IMR-90 (cell line): ENCODE measurements around the gene VSIG10L. TPM values are rescaled to one million over a fixed set of nuclear protein-coding genes. Genes with fewer than 3 reads are reported as not detected.

Source experiments
- ATAC-seq: fragments of 200-7000 bp; cut with Tn5 transposase; 2 replicates; pipeline ENCODE4 v1.9.1; 2020; ENCODE audit warnings: low read depth, mild to moderate bottlenecking, moderate library complexity
- BruUV-seq: library from RNA; stranded (reverse); fragments of 400-500 nt; replicated peaks from 2 replicates; lab custom pipeline; 2021; lab: Mats Ljungman, UMichigan
- CTCF ChIA-PET: fragments of 300-600 bp; formaldehyde crosslinking; extraction: SDS; loops from one replicate; lab custom pipeline; 2021; ENCODE audit warnings: antibody characterized with exemption; lab: Yijun Ruan, JAX
- POLR2A ChIA-PET: fragments of 300-600 bp; sonication (Branson Sonifier 250); formaldehyde crosslinking; loops from one replicate; lab custom pipeline; 2022; ENCODE audit warnings: antibody characterized with exemption; ENCODE audit not compliant: unreplicated experiment; lab: Charles Lee
- DNase-seq: peaks from one replicate; pipeline ENCODE4 v3.0.0; 2013
- H2AFZ ChIP-seq: replicated peaks from 2 replicates; pipeline ENCODE3; 2013; ENCODE audit warnings: low read length, mild to moderate bottlenecking; ENCODE audit not compliant: poor library complexity
- H2AK5ac ChIP-seq: 2 replicates; pipeline ENCODE4 v1.6.1; 2013; ENCODE audit warnings: low read depth, low read length, inconsistent platforms
- H2AK9ac ChIP-seq: replicated peaks from 2 replicates; pipeline ENCODE3; 2013; ENCODE audit warnings: mild to moderate bottlenecking, low read depth, low read length, moderate library complexity; ENCODE audit not compliant: poor library complexity
- H2BK120ac ChIP-seq: 2 replicates; pipeline ENCODE4 v1.6.1; 2013; ENCODE audit warnings: low read depth, low read length, inconsistent platforms
- H2BK15ac ChIP-seq: 3 replicates; pipeline ENCODE4 v1.6.1; 2013; ENCODE audit warnings: low read depth, low read length, inconsistent platforms
- H2BK20ac ChIP-seq: 2 replicates; pipeline ENCODE4 v1.6.1; 2013; ENCODE audit warnings: low read depth, mild to moderate bottlenecking, inconsistent platforms, low read length, moderate library complexity
- H2BK5ac ChIP-seq: 2 replicates; pipeline ENCODE4 v1.6.1; 2013; ENCODE audit warnings: mild to moderate bottlenecking, low read depth, low read length, inconsistent platforms; ENCODE audit not compliant: poor library complexity, severe bottlenecking
- H3K14ac ChIP-seq: replicated peaks from 2 replicates; pipeline ENCODE4 v1.6.1; 2013; ENCODE audit warnings: low read depth, low read length, inconsistent platforms
- H3K18ac ChIP-seq: 2 replicates; pipeline ENCODE4 v1.6.1; 2013; ENCODE audit warnings: low read depth, low read length, control low read depth
- H3K23ac ChIP-seq: 2 replicates; pipeline ENCODE4 v1.6.1; 2013; ENCODE audit warnings: low read depth, low read length, inconsistent platforms
- H3K27ac ChIP-seq: 2 replicates; pipeline ENCODE4 v1.5.1; 2013; ENCODE audit warnings: mild to moderate bottlenecking, control low read depth, low read length; ENCODE audit not compliant: insufficient read depth
- H3K27me3 ChIP-seq: 2 replicates; pipeline ENCODE4 v1.6.1; 2013; ENCODE audit warnings: low read length; ENCODE audit not compliant: control insufficient read depth, insufficient read depth
- H3K36me3 ChIP-seq: 2 replicates; pipeline ENCODE4 v1.6.1; 2013; ENCODE audit warnings: low read length, mixed read lengths; ENCODE audit not compliant: control insufficient read depth, insufficient read depth
- H3K4ac ChIP-seq: 2 replicates; pipeline ENCODE4 v1.6.1; 2013; ENCODE audit warnings: low read depth, low read length, inconsistent platforms
- H3K4me1 ChIP-seq: 2 replicates; pipeline ENCODE4 v1.6.1; 2013; ENCODE audit warnings: low read length, mixed read lengths; ENCODE audit not compliant: control insufficient read depth, insufficient read depth
- H3K4me2 ChIP-seq: 2 replicates; pipeline ENCODE4 v1.6.1; 2013; ENCODE audit warnings: low read depth, mild to moderate bottlenecking, control low read depth, low read length, moderate library complexity
- H3K4me3 ChIP-seq: 2 replicates; pipeline ENCODE4 v1.5.1; 2013; ENCODE audit warnings: low read depth, mild to moderate bottlenecking, control low read depth, low read length, moderate library complexity; ENCODE audit not compliant: insufficient read depth
- H3K56ac ChIP-seq: 2 replicates; pipeline ENCODE4 v1.6.1; 2013; ENCODE audit warnings: low read length, inconsistent platforms; ENCODE audit not compliant: insufficient read depth; ENCODE audit errors: extremely low read depth
- H3K79me1 ChIP-seq, 2 experiments: 2 replicates each; pipeline ENCODE4 v1.6.1; 2013; ENCODE audit warnings: low read length in 2 of 2, inconsistent platforms in 1 of 2, low read depth in 1 of 2
- H3K9ac ChIP-seq: 2 replicates; pipeline ENCODE4 v1.6.1; 2013; ENCODE audit warnings: low read depth, low read length, control low read depth
- H3K9me1 ChIP-seq: 2 replicates; pipeline ENCODE4 v1.6.1; 2013; ENCODE audit warnings: low read length, inconsistent platforms; ENCODE audit not compliant: insufficient read depth
- H3K9me3 ChIP-seq: 2 replicates; pipeline ENCODE4 v1.6.1; 2013; ENCODE audit warnings: low read length; ENCODE audit not compliant: control insufficient read depth, insufficient read depth
- H4K20me1 ChIP-seq: 2 replicates; pipeline ENCODE4 v1.6.1; 2013; ENCODE audit warnings: low read length, inconsistent platforms; ENCODE audit not compliant: insufficient read depth
- H4K5ac ChIP-seq: 2 replicates; pipeline ENCODE4 v1.6.1; 2013; ENCODE audit warnings: mild to moderate bottlenecking, low read depth, low read length, control low read depth
- H4K8ac ChIP-seq, 2 experiments: 2 replicates each; pipeline ENCODE4 v1.6.1; 2013; ENCODE audit warnings: low read depth in 2 of 2, low read length in 2 of 2, control low read depth in 1 of 2, inconsistent platforms in 1 of 2
- H4K91ac ChIP-seq: 2 replicates; pipeline ENCODE4 v1.6.1; 2013; ENCODE audit warnings: low read depth, low read length, inconsistent platforms; ENCODE audit not compliant: insufficient read depth
- CHD1 ChIP-seq: IDR thresholded peaks from 2 replicates; pipeline ENCODE4 v1.6.1; 2012; ENCODE audit warnings: low read depth, low read length, improper control_type of control experiment
- MAFK ChIP-seq: IDR thresholded peaks from 2 replicates; pipeline ENCODE4 v1.6.1; 2012; ENCODE audit warnings: low read depth, low read length, improper control_type of control experiment
- MAZ ChIP-seq: IDR thresholded peaks from 2 replicates; pipeline ENCODE4 v1.6.1; 2012; ENCODE audit warnings: low read depth, mild to moderate bottlenecking, low read length, improper control_type of control experiment, moderate library complexity, borderline replicate concordance
- MXI1 ChIP-seq: IDR thresholded peaks from 2 replicates; pipeline ENCODE4 v1.6.1; 2012; ENCODE audit warnings: low read depth, mild to moderate bottlenecking, low read length, moderate library complexity, borderline replicate concordance
- NFE2L2 ChIP-seq: fragments of 150-350 bp; IDR thresholded peaks from 2 replicates; pipeline ENCODE4 v1.6.1; 2016; ENCODE audit warnings: low read depth, mild to moderate bottlenecking, low read length
- POLR2A ChIP-seq: IDR thresholded peaks from 2 replicates; pipeline ENCODE4 v1.6.1; 2012; ENCODE audit warnings: mild to moderate bottlenecking, low read depth, low read length
- SMC3 ChIP-seq: fragments of 150-350 bp; IDR thresholded peaks from 2 replicates; pipeline ENCODE4 v1.6.1; 2016; ENCODE audit warnings: low read depth, mild to moderate bottlenecking, antibody characterized with exemption, low read length, moderate library complexity
- WGBS, 2 experiments: methylation state at CpG; one replicate each; pipeline versions ENCODE4 v1.1.5 to v1.1.7; 2013; ENCODE audit warnings: missing lambda C conversion rate in 2 of 2; ENCODE audit not compliant: insufficient read length in 1 of 2; ENCODE audit errors: extremely low coverage in 2 of 2; 5-methylcytosine and 5-hydroxymethylcytosine counted together
- dilution Hi-C: fragments of 300-500 bp; cut with HindIII; formaldehyde crosslinking; loops from one replicate; pipeline ENCODE4 v1.14.3; 2018; ENCODE audit warnings: low sequenced_read_pairs; ENCODE audit not compliant: unreplicated experiment
- in situ Hi-C: fragments of 300-500 bp; cut with MboI; formaldehyde crosslinking; loops from 3 replicates; pipeline ENCODE4 v1.14.3; 2019; ENCODE audit warnings: low sequenced_read_pairs, inconsistent platforms, mixed read lengths
- intact Hi-C: fragments of 100-400 bp; cut with micrococcal nuclease; formaldehyde crosslinking; loops from 2 replicates; pipeline ENCODE4 v1.10.0; 2022
- polyA plus RNA-seq, 3 experiments: library from polyadenylated mRNA; depleted of rRNA; stranded (reverse); fragments of >200 nt; gene quantifications; 2 replicates each; pipeline ENCODE4 v1.2.3, GENCODE V29; 2012; ENCODE audit warnings: low replicate concordance in 1 of 3
- total RNA-seq: library from RNA; depleted of rRNA; stranded (reverse); fragments of >200 nt; gene quantifications from 2 replicates; pipeline ENCODE4 v1.2.3, GENCODE V29; 2012

VSIG10L gene
- total and polyA plus RNA-seq, 2 of the 4 experiments (the other 2 are of a cell fraction) = 0.18 to 1.2 TPM

- Histone ChIP-seq H3K4me1 (peaks cover 14% of the 10 kb centered on the region), H3K79me1 (peaks cover 9 to 39% of the 10 kb centered on the region in 2 experiments; a peak in 3 of 4 replicates), H3K18ac (peak overlapping the region; percentile 81), H2AFZ (peak overlapping the region; percentile 100), H3K4me3 (peak overlapping the region; percentile 84), H3K9me1 (peaks cover 15% of the 10 kb centered on the region), H3K36me3 (no peaks in the 10 kb centered on the region), H2BK20ac (peak overlapping the region; percentile 20; the same call in 1 of the 2 replicates), H2BK120ac (peak overlapping the region; percentile 64; the same call in 1 of the 2 replicates), H2BK15ac (no peak overlapping the region), H2AK9ac (peak overlapping the region; percentile 98), H3K4me2 (peak overlapping the region; percentile 72), H2BK5ac (peak overlapping the region; percentile 96), H3K23ac (peak overlapping the region; percentile 78; the same call in 1 of the 2 replicates), H3K56ac (peak overlapping the region; percentile 76), H3K27ac (peak overlapping the region; percentile 97), H3K9me3 (no peaks in the 10 kb centered on the region), H4K91ac (peak overlapping the region; percentile 69), H4K20me1 (no peaks in the 10 kb centered on the region), H3K9ac (peak overlapping the region; percentile 91), H2AK5ac (peak overlapping the region; percentile 95), H3K4ac (peak overlapping the region; percentile 95), H3K14ac (peak overlapping the region; percentile 84), H4K8ac (peak overlapping the region; percentile 85 to 93), H4K5ac (peak overlapping the region; percentile 70), H3K27me3 (no peaks in the 10 kb centered on the region; the same call in 1 of the 2 replicates)
- CTCF ChIA-PET = no interaction called here
- ATAC-seq = peak; percentile 90
- no TSS peak for BruUV-seq
- peak; percentile 98 for DNase-seq
- intact Hi-C loops = loop anchor here (1.0 kb wide), 1 partner anchor 27 kb away; no protein-coding TSS in a partner anchor
- 1% methylated on average over 19 of the region's 64 CpGs; no CpG with 5 or more reads in 1 of the 2 experiments for WGBS, 2 experiments
- no peak for TF ChIP-seq MAFK
- peak; percentile 87 for TF ChIP-seq MAZ
- no peak for TF ChIP-seq NFE2L2
- no peak; the same call in 1 of the 2 replicates for TF ChIP-seq SMC3
- TF ChIP-seq MXI1 = peak; percentile 87
- no peak for TF ChIP-seq CHD1
- TF ChIP-seq POLR2A = peak; percentile 57; the same call in 1 of the 2 replicates
- dilution Hi-C loops = no loop called here
- POLR2A ChIA-PET = interaction anchor here (0.6 to 1.0 kb wide), 3 partner anchors 17 to 321 kb away, joined by 3 to 4 read pairs (median 3); no protein-coding TSS in a partner anchor
- in situ Hi-C loops = no loop called here
Observed at GRCh38 chr19:51367565-51368365, 25.8 kb upstream of the VSIG10L start.
